CD4-positive, alpha-beta T cell treated with Interleukin-12 subunit alpha and Interleukin-12 subunit beta, for 1 hour (primary cell): ENCODE data around the gene SRMS.
A peak's percentile ranks its signal among the peaks of the same experiment; 100 is the strongest.

ENCODE experiments used
- DNase-seq: peaks from one replicate; pipeline ENCODE4 v3.0.0-alpha.2; 2020

Gene SRMS

DNA sequence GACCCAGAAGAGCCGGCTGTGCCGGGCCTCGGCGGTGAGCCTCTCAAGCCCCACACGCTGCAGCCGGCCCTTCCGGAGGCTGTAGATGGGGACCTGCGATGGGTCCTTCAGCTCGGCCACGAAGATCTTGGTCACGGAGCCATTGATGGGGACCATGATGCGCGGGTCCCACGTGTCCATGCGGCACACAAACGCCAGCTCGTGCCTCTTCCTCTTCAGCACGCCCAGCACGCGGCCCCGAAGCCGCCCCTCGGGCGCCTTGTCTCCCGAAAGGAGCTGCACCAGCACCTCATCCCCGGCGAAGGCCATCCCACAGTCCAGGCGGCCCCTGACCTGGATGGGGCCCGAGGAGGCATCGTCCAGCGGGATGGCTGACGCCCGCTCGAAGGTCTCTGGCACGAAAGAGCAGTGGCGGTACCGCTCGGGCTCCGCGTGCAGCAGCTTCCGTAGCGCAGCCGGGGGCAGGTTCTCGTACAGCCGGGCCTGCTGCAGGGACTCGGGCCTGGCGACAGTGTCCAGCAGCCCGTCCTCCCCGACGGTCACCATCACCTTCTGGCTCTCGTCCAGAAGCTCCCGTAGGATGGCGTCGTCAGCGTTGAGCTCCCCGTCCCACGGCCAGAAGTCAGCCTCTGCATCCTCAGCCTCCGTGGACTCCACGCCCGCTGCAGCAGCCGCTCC is 17.6 kb upstream of the SRMS start:
- DNase-seq, result no peak

DNA sequence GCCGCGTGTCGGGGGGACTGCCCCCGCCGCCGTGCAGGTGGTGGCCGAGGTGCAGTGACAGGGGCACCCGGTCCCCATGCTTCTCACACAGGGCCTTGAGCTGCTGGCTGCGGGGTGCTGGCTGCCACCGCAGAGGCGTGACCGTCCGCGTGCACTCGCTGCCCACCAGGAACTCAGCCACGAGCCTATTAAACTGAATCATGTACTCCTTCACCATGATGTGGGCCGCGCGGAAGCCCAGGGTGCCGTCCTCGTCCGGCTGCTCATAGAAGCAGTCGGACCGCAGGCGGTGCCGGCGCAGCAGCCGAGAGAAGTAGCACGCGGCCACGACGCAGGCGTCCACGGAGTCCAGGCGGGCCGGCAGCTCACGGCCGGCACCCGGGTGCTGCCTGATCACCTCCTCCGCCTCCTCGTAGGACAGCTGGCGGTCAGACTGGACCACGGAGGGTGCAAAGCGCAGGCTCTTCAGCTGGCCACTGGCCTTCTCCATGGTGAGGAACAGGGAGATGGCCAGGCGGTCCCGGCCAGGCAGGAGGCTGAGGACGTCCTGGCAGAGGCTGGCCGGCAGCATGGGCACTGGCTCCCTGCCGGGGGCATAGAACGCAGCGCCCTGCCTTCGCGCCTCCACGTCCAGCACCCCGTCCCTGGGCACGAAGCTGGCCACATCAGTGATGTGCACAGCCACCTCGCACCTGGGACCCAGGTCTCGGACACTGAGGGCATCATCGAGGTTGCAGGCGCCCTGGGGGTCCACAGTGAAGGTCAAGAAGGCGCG is 16.7 kb upstream of the SRMS start:
- no peak for DNase-seq

DNA sequence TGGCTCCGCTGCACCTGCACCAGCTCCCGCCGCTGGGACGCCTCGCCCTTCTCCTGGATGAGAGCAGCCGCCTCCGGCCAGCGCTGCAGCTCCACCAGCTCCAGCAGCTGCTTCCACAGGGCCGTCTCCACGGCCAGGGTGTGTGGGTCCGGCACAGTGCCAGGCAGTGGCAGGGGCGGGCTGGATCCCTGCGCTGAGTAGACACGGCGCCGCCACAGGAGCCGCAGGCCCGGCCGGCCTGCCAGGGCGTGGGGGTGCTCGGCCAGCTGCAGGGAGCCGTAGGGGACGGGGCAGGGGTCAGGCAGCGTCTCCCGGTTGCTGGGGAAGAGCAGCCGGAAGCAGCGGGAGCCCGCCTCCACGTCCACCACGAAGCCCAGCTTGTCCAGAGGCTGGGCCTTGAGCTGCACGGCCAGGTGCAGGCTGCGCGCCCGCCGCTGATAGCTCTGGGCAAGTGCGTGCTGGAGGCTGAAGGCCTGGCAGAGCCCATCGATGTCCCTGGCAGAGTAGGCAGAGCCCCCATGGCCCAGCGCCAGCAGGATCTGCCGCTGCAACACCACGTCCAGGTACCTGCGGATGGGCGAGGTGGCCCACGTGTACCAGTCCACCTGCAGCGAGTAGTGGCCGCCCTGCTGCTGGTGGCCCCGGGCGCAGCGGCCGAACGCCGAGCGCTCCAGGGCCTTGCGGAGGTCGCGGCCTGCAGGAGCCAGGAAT is 15.8 kb upstream of the SRMS start:
- DNase-seq, result no peak

DNA sequence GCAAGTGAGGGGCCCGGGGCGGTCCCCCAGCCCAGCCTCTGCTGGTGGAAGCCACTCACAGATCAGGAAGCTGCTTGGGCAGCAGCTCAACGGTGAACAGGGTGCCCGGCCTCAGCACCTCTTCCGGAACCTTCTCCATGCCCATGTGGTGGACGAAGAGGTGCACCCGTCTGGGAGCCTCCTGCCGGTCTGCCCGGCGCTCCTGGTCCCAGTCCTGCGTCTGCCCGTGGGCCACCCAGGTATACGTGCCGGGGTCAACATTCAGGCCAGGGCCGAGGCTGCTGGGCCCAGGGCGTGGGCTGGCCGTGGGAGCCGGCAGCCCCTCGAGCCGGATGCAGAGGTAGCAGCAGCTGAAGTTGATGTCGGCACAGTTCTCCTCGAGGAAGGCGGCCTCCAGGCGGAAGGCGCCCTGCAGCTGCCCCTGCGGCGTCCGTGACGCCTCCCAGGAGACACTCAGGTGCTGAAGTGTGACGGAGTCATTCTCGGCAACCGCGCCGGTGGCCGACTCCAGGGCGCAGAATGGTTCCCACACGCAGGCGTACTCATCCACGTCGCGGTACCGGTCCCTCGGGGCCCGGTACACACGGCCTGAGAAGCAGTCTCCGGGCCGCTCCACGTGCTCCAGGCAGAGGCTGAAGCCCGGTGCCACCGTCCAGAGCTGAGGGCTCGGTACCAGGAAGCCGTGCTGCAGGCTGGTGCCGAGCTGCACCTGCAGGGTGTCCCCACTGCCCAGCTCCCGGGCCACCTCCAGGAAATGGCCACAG is 15.1 kb upstream of the SRMS start:
- DNase-seq, result no peak

DNA sequence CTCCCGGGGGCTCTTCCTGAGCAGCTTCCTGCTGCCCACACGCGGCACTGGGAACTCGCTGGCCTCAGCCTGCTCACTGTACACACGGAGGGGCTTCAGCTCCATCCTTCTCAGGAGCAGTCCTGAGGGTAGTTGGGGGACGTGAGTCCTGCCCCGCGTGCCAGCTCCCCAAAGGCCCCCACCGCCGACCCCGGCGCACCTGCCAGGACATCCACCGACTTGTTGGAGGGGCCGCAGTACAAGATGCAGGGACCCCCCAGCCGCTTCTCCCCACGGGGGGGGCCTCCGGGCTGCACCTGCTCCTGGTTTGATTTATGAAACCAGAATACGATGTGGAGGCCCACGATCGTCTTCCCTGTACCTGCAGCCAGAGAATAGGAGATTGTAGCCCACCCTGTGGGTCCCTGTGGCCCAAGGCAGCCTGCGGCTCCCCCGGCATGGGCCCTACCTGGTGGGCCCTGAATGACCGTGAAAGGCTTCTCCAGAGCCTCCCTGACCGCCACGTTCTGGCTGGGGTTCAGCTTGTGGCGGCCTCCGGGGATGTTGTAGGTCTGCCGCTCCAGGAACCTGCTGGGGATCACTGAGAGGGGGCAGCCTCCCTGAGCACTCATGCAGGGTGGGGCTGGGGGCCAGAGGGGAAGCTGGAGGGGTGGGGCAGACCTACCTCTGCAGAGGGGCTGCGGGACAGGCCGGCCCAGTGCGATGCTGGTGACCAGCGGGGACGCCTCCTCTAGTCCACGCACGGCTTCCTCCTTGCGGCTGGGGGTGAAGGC is 14.3 kb upstream of the SRMS start:
- DNase-seq, result no peak

DNA sequence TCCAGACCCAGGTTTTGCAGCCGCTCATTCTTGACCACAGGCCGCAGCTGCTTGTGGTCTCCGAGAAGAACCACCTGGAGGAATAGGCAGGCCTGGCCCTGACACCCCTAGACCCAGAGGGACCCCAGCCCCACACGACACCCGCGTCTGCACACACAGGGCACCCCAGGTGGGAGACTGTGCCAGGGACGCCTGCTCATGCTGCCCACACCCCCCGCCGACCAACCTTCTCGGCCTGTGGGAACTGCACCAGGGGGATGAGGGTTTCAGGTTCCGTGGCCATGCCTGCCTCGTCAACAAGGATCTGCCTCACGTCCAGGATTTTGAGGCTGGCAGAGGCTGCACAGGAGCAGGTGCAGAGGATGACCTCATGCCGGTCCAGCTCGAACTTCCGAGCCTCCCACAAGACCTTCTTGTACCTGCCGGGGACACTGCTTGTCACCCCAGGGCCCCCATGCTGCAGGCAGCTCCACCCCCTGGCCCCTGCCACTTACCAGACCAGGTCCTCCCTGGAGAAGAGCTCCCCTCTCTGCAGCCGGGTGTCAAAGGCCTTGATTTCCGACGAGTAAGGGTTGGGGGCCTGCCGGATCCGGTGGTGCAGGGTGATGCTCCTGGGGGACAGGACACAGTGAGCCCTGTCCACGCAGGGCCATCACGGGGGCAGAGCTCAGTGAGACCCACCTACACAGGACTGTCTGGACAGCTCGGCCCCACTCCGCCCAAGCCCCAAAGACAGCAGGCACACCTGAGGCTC is 13.5 kb upstream of the SRMS start:
- DNase-seq, result no peak

DNA sequence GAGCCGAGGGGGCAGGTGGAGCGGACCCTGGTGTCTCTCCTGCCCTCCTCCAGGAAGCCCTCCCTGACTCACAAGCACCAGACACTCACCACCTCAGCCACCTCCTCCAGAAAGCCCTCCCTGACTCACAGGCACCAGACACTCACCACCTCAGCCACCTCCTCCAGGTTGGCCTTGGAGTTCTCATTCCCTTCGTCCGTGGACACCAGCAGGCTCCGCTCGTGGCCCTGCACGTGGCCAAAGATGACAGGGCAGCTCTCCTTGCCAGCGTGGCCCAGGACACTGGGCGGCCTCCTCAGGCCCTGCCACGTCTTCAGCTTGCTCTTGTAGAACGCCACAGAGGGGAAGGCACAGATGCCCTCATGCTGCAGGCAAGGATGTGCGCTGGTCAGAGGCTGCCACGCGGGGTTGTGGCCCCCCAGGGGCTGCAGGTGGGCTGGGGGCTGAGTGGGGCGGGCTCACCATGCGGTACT is 12.8 kb upstream of the SRMS start:
- no peak for DNase-seq

DNA sequence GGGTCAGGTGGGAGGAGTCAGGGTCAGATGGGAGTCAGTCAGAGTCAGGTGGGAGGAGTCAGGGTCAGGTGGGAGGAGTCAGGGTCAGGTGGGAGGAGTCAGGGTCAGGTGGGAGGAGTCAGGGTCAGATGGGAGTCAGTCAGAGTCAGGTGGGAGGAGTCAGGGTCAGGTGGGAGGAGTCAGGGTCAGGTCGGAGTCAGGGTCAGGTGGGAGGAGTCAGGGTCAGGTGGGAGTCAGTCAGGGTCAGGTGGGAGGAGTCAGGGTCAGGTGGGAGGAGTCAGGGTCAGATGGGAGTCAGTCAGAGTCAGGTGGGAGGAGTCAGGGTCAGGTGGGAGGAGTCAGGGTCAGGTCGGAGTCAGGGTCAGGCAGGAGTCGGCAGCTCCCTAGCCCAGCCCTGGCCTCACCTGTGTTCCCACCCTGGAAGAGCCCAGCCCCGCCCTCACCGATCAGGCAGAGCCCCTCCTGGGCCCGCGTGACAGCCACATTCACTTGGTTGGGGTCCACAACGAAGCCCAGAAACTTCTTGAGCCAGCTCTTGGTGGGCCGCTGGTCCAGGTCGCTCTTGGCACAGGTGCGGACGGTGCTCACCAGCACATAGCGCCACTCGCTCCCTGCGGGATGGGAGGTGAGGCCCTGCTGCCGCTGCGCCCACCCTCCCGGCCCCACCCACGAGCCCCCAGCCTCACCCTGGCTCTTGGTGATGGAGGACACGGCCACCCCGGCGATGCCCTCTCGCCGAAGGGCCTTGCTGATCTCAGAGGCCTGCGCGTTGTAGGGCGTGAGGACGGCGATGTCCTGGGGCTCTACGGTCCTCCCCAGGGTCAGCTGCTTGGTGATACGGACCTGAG is 12.2 kb upstream of the SRMS start:
- peak; percentile 67 for DNase-seq

DNA sequence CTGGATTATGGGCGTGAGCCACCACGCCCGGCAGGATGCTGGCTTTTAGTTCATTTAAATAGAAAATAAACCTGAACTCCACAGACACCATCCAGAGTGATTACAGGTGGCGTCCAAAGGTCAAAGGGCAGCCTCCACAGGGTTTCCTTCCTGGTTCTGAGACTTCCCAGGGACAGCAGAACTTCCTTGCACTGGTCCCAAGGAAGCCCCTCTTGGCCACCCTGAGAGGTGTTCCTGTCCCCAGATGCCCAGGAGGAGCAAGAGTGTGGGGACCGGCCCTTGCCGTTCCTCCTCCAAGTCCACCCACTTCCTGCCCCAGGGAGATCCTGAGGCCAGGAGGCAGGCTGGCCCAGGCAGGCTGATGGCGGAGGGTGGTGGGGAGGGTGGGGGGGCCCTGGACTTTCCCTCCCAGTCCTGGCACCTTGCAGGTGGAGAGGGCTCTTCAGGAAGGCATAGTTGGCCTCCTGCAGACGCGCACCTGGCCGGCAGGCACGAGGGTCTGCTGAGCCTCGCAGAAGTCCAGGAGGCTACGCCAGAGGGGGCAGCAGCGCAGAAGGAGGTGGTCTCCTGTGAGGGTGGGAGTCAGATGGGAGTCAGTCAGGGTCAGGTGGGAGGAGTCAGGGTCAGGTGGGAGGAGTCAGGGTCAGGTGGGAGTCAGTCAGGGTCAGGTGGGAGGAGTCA is 11.4 kb upstream of the SRMS start:
- DNase-seq, result no peak

DNA sequence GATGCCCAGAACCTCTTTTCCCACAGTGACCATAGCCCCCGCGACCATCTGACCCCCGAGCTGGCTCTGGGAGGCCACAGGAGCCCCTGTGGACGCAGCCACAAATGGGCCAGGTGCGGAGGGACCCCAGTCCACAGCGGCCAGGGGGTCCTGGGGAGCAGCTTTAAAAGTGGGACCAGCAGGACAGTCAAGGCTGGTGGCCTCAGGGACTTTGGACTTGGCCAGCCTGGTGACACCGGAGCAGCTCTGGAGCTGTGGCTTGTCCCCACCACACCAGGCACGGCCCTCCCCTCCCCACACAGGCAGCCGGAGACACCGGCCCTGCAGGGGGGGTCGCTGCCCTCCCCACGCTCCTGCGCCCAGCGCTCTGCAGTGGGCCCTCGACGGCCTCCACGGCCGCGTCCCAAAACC is 9.9 kb upstream of the SRMS start:
- no peak for DNase-seq

DNA sequence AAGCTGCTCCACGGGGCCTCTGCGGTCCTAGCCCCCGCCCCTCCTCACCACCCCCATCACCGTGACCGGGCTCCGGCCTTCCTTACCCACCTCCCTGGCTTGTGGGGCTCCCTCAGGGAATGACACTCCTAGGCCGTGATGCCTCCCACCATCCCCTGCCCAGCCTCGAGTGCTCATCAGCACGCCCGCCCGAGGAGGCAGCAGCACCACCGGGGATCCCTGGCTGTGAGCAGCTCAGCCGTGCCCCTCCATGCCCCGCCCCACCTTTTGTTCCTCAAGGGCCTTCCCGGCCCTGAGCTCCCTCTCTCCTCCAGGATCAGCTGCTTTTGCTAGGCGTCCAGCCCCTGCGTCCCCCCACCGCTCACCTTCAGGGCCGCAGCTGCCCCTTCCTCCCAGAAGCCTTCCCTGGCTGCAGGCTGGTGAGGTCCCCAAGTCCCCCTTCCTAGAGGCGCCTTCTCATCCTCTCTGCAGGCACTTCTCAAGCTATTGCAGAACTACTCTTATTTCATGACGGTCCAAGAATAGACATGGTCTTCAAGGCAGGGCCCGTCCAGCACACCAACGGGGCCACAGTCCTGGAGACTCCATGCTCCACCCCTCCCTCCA is 9.4 kb upstream of the SRMS start:
- no peak for DNase-seq

DNA sequence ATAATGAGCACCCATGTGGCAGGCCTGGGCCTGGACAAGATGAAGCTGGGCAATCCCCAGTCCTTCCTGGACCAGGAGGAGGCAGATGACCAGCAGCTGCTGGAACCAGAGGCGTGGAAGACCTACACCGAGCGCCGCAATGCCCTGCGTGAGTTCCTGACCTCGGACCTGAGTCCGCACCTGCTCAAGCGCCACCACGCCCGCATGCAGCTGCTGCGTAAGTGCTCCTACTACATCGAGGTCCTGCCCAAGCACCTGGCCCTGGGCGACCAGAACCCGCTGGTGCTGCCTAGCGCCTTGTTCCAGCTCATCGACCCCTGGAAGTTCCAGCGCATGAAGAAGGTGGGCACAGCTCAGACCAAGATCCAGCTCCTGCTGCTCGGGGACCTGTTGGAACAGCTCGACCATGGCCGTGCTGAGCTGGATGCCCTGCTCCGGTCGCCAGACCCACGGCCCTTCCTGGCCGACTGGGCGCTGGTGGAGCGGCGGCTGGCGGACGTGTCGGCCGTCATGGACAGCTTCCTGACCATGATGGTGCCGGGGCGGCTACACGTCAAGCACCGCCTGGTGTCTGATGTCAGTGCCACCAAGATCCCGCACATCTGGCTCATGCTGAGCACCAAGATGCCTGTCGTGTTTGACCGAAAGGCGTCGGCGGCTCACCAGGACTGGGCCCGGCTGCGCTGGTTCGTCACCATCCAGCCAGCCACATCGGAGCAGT is 8.3 kb upstream of the SRMS start:
- no peak for DNase-seq

DNA sequence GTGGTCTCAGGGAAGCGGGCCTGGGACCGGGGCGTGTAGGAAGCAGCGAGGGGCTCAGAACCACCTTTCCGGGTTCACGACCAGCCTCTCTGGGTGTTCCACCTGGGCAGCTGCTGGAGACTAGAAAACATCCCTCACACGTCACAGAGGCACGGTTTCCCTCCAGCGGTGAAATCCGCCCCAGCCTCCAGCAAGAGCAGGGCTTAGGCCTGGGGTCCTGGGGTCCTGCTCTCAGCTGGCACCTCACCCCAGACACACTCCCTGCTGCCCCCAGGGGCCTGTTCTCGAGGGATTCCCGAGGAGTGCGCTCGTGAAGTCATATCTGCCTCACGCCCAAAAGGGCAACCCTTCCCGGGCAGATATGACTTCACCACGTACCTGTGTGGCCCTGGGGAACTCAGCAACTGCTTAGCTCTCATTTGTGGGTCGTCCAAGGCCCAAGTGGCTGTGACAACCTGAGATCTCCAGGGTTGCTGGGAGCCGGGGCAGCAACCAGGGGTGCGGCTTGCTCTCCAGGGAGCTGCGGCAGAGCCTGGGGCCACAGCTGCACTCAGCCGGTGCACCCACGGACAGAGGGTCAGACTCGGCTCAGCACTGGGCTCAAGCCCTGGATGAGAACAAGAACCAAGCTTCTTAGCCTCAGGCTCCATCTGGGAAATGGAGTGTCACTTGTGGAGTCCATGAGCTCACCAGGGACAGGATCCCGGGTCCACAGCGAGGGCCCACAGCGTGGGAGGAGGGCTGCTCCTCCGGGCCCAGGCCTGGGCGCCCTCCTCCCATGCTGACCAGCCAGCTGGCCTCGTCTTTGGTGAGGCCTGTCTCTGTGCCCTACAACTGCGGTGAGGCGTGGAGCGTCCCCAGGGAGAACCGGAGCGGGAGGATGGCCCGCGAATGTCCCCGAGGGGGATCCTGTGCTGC is 7.1 kb upstream of the SRMS start:
- DNase-seq, result peak; percentile 19

DNA sequence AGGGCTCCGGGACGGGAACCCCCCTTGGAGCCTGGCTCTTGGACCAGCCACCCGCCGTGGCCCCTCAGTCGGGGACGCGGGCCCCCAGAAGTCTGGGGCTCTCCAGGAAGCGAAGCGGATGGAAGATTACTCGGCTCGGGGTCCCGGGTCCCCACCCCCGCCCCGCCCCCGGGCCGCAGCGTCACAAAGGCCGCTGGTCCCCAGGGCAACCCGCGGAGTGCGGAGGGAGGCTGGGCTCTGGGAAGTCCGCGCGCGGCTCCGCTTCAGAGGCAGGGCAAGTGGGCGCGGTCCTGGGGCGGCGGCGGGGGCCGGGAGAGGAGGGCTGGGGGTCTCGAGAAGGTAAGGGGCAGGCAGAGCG is 6.4 kb upstream of the SRMS start, which contains the start of gene FNDC11:
TSS of gene FNDC11 (plus strand) at position 227 of the 358 bp plus-strand sequence. CDS start 1,505 bp downstream, outside the sequence.
- DNase-seq, result peak; percentile 66

DNA sequence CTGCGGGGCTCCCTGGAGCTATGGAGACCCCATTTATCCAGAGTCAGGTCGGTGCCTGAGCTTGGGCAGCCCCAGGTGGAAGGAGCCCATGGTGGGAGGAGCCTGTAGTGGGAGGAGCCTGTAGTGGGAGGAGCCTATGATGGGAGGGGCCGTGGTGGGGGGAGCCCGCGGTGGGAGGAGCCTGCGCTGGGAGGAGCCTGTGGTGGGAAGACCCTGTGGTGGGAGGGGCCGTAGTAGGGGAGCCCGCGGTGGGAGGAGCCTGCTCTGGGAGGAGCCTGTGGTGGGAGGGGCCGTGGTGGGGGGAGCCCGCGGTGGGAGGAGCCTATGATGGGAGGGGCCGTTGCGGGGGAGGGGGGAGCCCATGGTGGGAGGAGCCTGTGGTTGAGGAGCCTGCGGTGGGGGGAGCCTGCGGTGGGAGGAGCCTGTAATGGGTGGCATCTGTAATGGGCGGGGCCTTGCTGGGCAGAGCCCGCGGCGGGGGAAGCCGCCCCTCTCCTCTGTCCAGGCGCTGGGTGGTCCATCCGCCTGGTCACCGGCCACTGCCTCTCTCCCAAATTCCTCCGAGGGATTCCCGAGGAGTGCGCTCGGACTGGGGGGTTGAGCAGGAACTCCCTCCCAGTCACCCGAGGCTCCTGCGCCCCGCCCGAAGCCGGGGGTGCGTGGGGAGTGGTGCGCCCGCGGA is 5.8 kb upstream of the SRMS start:
- peak; percentile 92 for DNase-seq

DNA sequence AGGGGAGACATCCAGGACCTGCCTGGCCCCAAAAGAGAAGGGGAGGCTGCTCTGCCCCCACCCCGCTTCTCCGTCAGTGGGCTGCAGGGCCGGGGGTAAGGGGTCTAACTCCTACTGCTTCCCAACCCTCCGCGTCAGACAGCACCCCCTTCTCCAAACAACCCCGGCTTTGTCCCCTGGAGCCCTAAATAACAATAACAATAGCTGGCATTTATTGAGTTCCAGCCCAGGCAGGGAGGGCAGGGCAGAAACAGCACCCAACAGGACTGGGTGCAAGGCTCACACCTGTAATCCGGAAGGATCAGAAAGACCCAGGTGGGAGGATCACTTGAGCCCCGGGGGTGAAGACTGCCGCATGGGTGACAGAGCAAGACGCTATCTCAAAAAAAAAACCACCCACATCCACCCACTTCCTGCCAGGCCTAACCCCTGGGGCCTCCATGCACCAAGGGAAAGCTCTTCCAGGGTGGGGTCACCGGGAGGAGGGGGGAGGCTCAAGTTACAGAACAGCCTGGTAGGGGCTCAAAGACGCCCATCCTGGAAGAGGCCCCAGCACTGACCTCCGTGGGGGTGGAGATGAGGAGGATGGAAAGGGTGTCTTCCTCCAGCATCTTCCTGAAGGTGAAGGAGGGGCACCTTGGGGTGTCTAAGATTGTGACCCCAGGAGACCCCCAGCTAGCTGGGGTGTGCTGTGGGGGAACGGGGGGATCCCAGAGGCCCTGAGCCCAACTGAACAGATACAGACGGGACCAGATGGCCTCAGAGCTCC is 5.1 kb upstream of the SRMS start:
- peak; percentile 71 for DNase-seq
